Measurements from ENCODE around the gene ALK.

The ALK gene

GRCh38 chr2:29923110-29923721, 1.8 kb upstream of the ALK start:
- peak; percentile 30 for DNase-seq (ENCODE audit: insufficient read length, low spot score)
- peak; percentile 69 for FAIRE-seq
- TF ChIP-seq, protein P1, sequence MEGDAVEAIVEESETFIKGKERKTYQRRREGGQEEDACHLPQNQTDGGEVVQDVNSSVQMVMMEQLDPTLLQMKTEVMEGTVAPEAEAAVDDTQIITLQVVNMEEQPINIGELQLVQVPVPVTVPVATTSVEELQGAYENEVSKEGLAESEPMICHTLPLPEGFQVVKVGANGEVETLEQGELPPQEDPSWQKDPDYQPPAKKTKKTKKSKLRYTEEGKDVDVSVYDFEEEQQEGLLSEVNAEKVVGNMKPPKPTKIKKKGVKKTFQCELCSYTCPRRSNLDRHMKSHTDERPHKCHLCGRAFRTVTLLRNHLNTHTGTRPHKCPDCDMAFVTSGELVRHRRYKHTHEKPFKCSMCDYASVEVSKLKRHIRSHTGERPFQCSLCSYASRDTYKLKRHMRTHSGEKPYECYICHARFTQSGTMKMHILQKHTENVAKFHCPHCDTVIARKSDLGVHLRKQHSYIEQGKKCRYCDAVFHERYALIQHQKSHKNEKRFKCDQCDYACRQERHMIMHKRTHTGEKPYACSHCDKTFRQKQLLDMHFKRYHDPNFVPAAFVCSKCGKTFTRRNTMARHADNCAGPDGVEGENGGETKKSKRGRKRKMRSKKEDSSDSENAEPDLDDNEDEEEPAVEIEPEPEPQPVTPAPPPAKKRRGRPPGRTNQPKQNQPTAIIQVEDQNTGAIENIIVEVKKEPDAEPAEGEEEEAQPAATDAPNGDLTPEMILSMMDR (IDR thresholded peaks at IDR 0.05; ENCODE audit: insufficient read depth, missing control alignments) = peak; percentile 97

GRCh38 chr2:29922605-29923004, 1.2 kb upstream of the ALK start:
- no peak for FAIRE-seq
- no peak for DNase-seq (ENCODE audit: insufficient read length, low spot score)
- TF ChIP-seq, protein P1 (IDR thresholded peaks at IDR 0.05; ENCODE audit: insufficient read depth, missing control alignments) = no peak

DNA sequence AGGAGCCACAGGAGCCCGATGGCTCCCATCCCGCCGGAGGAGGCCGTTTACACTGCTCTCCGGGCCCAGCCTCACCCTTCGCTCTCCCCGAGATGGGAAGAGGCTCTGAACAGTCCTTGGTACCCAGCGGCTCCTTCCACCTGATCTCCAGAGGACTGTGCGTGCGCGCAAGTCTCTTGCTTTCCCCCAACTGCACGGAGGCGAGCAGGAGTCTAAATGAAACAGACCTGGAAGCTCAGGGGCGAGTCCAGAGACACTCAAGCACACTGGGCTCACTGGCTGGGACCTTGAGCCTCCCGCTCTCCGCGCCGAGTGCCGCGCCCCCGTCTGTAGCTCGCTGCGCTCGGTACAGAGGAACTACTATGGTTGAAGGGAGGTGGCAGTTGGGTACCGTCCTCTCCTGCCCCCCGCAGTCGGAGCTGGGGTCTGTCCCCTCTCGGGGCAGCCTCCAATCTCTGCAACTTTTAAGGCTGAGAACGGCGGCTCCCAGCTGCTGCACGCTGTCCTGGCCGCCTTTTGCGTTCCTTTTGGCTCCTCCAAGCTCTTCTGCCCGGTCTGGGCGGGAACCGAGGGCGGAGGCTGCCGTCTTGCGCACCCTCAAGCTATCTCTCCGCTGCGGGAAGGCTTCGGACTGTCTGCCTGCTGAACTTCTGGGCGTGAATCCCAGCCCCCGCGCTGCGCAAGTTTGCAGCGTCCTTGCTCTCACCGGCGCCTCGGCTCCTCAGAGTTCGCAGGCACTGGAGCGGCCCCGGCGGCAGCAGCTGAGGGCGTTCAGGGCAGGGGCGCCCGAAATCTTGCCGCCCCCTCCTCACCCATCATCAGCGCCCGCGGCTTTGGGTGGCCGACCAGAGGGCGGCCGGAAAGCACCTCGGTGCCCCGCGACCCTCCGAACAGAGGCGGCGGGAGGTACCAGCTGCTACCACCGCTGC, 491 bp downstream of the ALK start:
- DNase-seq (ENCODE audit: insufficient read length, low spot score) = peak; percentile 22
- FAIRE-seq = no peak
- TF ChIP-seq, protein P1 (IDR thresholded peaks at IDR 0.05; ENCODE audit: insufficient read depth, missing control alignments) = no peak

DNA sequence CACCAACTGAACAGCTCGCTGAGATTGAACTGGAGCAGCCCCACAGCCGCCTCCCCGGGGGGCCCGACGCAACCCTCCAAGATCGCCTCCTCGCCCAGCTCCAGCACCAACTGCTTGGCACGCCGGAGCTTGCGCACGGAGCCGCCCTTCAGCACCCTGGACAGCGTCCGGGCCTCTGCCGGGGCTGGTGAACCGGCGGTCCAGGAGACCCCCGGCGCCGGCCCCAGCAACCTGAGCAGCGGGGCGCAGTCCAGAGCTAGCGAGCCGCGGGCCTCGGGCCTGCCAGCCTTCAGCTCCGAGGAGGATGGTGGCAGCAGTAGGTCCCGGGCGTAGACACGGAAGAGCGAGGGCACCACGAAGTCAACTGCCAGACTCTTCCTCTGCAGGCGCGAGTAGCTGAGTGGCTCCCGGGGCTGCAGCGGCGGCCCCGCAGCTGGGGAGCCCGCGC, 1.2 kb downstream of the ALK start:
- DNase-seq (ENCODE audit: insufficient read length, low spot score) = no peak

GRCh38 chr2:29918941-29919340, 2.4 kb downstream of the ALK start:
- DNase-seq (ENCODE audit: insufficient read length, low spot score) = no peak
- FAIRE-seq = no peak
- TF ChIP-seq, protein P1 (IDR thresholded peaks at IDR 0.05; ENCODE audit: insufficient read depth, missing control alignments) = no peak

More for the DNA sequence above, 1.2 kb downstream of the ALK start:
- TF ChIP-seq, protein P1 (IDR thresholded peaks at IDR 0.05; ENCODE audit: insufficient read depth, missing control alignments) = no peak
- FAIRE-seq = no peak

DNA sequence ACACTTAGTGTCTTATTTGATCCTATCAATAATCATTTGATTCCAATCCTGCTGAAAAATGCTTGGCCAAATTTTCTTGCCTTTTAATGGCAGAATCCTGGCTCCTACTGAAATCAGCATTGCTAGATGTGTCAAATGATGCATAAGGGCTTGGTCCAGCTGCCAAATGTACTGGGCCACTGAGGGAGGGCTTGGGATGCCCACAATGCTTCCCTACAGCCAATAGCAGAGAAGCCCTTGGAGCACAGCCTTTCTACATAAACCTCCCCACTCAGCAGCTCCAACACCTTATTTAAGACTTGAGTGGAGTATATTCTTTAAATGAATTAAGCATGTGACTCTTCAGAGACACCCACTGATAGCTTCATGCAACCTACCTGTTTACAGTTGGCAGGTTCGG, 3.6 kb downstream of the ALK start:
- TF ChIP-seq, protein P1 (IDR thresholded peaks at IDR 0.05; ENCODE audit: insufficient read depth, missing control alignments) = no peak
- no peak for FAIRE-seq
- no peak for DNase-seq (ENCODE audit: insufficient read length, low spot score)

All from D721Med (cell line).